OCI-LY7 (cell line): ENCODE data around the gene PDK2. TPM values are rescaled to one million over a fixed set of nuclear protein-coding genes. Genes with fewer than 3 reads are reported as not detected.
A peak's percentile ranks its signal among the peaks of the same experiment; 100 is the strongest.

Experiments used
- BruUV-seq: library from RNA; stranded (reverse); fragments of 400-500 nt; replicated peaks from 2 replicates; lab custom pipeline; 2021; lab: Mats Ljungman, UMichigan
- CTCF ChIA-PET: fragments of 300-600 bp; sonication (Branson Sonifier 250); formaldehyde crosslinking; loops from one replicate; lab custom pipeline; 2022; ENCODE audit warnings: antibody characterized with exemption; ENCODE audit not compliant: unreplicated experiment; lab: Charles Lee
- POLR2A ChIA-PET: fragments of 300-600 bp; sonication (Branson Sonifier 250); formaldehyde crosslinking; loops from one replicate; lab custom pipeline; 2022; ENCODE audit warnings: antibody characterized with exemption; lab: Charles Lee
- DNase-seq: peaks from one replicate; pipeline ENCODE4 v3.0.0-alpha.2; 2015; ENCODE audit warnings: low spot score
- H2AFZ ChIP-seq: fragments of 200-600 bp; sonication (generic), shearing (Covaris generic); 2 replicates; pipeline ENCODE4 v1.6.1; 2014; ENCODE audit warnings: mild to moderate bottlenecking, antibody characterized with exemption, low read length, moderate library complexity
- H3K27ac ChIP-seq: fragments of 200-600 bp; sonication (generic); 2 replicates; pipeline ENCODE4 v1.5.1; 2014; ENCODE audit warnings: mixed run types, low read depth, mild to moderate bottlenecking, moderate library complexity, low read length, inconsistent platforms; ENCODE audit not compliant: poor library complexity, severe bottlenecking
- H3K36me3 ChIP-seq: fragments of 200-600 bp; sonication (generic); 2 replicates; pipeline ENCODE4 v1.6.1; 2014; ENCODE audit warnings: mild to moderate bottlenecking, antibody characterized with exemption, low read length, moderate library complexity, mixed read lengths; ENCODE audit not compliant: insufficient read depth
- H3K4me1 ChIP-seq: fragments of 200-600 bp; sonication (generic); 2 replicates; pipeline ENCODE4 v1.5.1; 2014; ENCODE audit warnings: mild to moderate bottlenecking, low read length; ENCODE audit not compliant: insufficient read depth, poor library complexity, severe bottlenecking
- H3K4me2 ChIP-seq: fragments of 200-600 bp; sonication (generic); 2 replicates; pipeline ENCODE4 v1.6.1; 2014; ENCODE audit warnings: mild to moderate bottlenecking, low read length
- H3K4me3 ChIP-seq: fragments of 200-600 bp; sonication (generic); 2 replicates; pipeline ENCODE4 v1.5.1; 2014; ENCODE audit warnings: mild to moderate bottlenecking, low read depth, low read length; ENCODE audit not compliant: poor library complexity, severe bottlenecking
- H3K79me2 ChIP-seq: fragments of 200-600 bp; sonication (generic); 2 replicates; pipeline ENCODE4 v1.6.1; 2016; ENCODE audit warnings: low read depth, mild to moderate bottlenecking, low read length, moderate library complexity, mixed read lengths; ENCODE audit not compliant: insufficient read depth
- H3K9me2 ChIP-seq: fragments of 200-600 bp; sonication (generic); 2 replicates; pipeline ENCODE4 v1.6.1; 2016; ENCODE audit warnings: mild to moderate bottlenecking, low read length, mixed read lengths; ENCODE audit not compliant: insufficient read depth
- H3K9me3 ChIP-seq: fragments of 200-600 bp; sonication (generic); 2 replicates; pipeline ENCODE4 v1.6.1; 2014; ENCODE audit warnings: mild to moderate bottlenecking, mixed run types, low read length, mixed read lengths
- H4K20me1 ChIP-seq: fragments of 200-600 bp; sonication (generic); 2 replicates; pipeline ENCODE4 v1.6.1; 2014; ENCODE audit warnings: mild to moderate bottlenecking, antibody characterized with exemption, low read length, moderate library complexity, mixed read lengths; ENCODE audit not compliant: insufficient read depth
- CTCF ChIP-seq: fragments of 200-600 bp; sonication (generic); conservative IDR thresholded peaks from 2 replicates; pipeline ENCODE4 v1.5.1; 2014; ENCODE audit warnings: mild to moderate bottlenecking, antibody characterized with exemption, low read length, moderate library complexity, mixed read lengths
- EZH2phosphoT487 ChIP-seq: fragments of 200-600 bp; sonication (generic); IDR thresholded peaks from 2 replicates; pipeline ENCODE4 v1.6.1; 2018; ENCODE audit warnings: low read depth, borderline replicate concordance, mild to moderate bottlenecking, mixed run types, antibody characterized with exemption, low read length, moderate library complexity, mixed read lengths
- intact Hi-C: fragments of 100-400 bp; cut with micrococcal nuclease; formaldehyde crosslinking; loops from one replicate; pipeline ENCODE4 v1.10.0; 2022; ENCODE audit not compliant: unreplicated experiment
- total RNA-seq, 2 experiments: library from RNA; depleted of rRNA in 1 of 2; stranded (reverse); fragments of >200 nt in 1 of 2; shearing (Covaris generic) in 1 of 2; gene quantifications; 2 replicates each; pipeline ENCODE4 v1.2.3, GENCODE V29; 2014 to 2022

The PDK2 gene
- total RNA-seq, 2 experiments from 2014 or later = 21.8 to 27.7 TPM

GRCh38 chr17:50128441-50129352 is 33.5 kb downstream of the PDK2 start:
- Histone ChIP-seq H3K4me3 (no peak overlapping the region), H3K27ac (no peak overlapping the region), H3K4me1 (peaks cover 11% of the 10 kb centered on the region), H3K36me3 (peaks cover 17% of the 10 kb centered on the region; the same call in 1 of the 2 replicates), H2AFZ (no peak overlapping the region), H3K4me2 (no peak overlapping the region), H3K9me3 (no peaks in the 10 kb centered on the region), H3K79me2 (no peaks in the 10 kb centered on the region), H4K20me1 (no peaks in the 10 kb centered on the region), H3K9me2 (no peaks in the 10 kb centered on the region)
- intact Hi-C loops = no loop called here
- ChIA-PET CTCF (interaction anchor here (0.6 kb wide), 1 partner anchor 20 kb away, joined by 3 read pairs; no protein-coding TSS in a partner anchor), POLR2A (no interaction called here)
- no peak for DNase-seq
- TF ChIP-seq EZH2phosphoT487 (0 out of 2 replicates have a peak, but pooled peaks have one; percentile 4), CTCF (no peak)
- BruUV-seq = no TSS peak

GRCh38 chr17:50129353-50129727 is 34.2 kb downstream of the PDK2 start:
- no peaks in the 10 kb centered on the region for H3K9me2 ChIP-seq
- peak overlapping the region; percentile 36 for H3K4me3 ChIP-seq
- no peaks in the 10 kb centered on the region for H3K9me3 ChIP-seq
- ChIA-PET POLR2A (no interaction called here), CTCF (interaction anchor here (0.6 kb wide), 1 partner anchor 19 kb away, joined by 3 read pairs; no protein-coding TSS in a partner anchor)
- H4K20me1 ChIP-seq = no peaks in the 10 kb centered on the region
- no peak for TF ChIP-seq EZH2phosphoT487
- TF ChIP-seq CTCF = no peak
- intact Hi-C loops = no loop called here
- no peak for DNase-seq
- H3K4me1 ChIP-seq = peaks cover 11% of the 10 kb centered on the region
- no peak overlapping the region for H3K27ac ChIP-seq
- peak overlapping the region; percentile 40; the same call in 1 of the 2 replicates for H3K4me2 ChIP-seq
- BruUV-seq = no TSS peak
- no peaks in the 10 kb centered on the region for H3K79me2 ChIP-seq
- peaks cover 23% of the 10 kb centered on the region for H3K36me3 ChIP-seq
- H2AFZ ChIP-seq = no peak overlapping the region
